Upper lobe of left lung (tissue), 6 donors: Measurements from ENCODE around the gene ACP2. TPM values are rescaled to one million over a fixed set of nuclear protein-coding genes. Genes with fewer than 3 reads are reported as not detected.

Source experiments
- ATAC-seq, 2 donors: fragments of 200-7000 bp; cut with Tn5 transposase; one replicate each; pipeline ENCODE4 v1.9.1; 2022; ENCODE audit warnings: mild to moderate bottlenecking in 2 of 2, moderate library complexity in 2 of 2; ENCODE audit not compliant: low FRiP score in 2 of 2
- DNase-seq, 2 donors: peaks; one replicate each; pipeline ENCODE4 v3.0.0-alpha.2; 2019 to 2020
- H3K27ac ChIP-seq, 4 donors: fragments of 200-600 bp; sonication (generic); one replicate each; pipeline ENCODE4 v1.5.1; 2016 to 2019
- H3K27me3 ChIP-seq, 4 donors: fragments of 200-600 bp; sonication (generic); one replicate each; pipeline ENCODE4 v1.5.1; 2017 to 2019
- H3K36me3 ChIP-seq, 4 donors: fragments of 200-600 bp; sonication (generic); one replicate each; pipeline ENCODE4 v1.5.1; 2016 to 2019
- H3K4me1 ChIP-seq, 4 donors: fragments of 200-600 bp; sonication (generic); one replicate each; pipeline ENCODE4 v1.5.1; 2018 to 2019
- H3K4me3 ChIP-seq, 4 donors: fragments of 200-600 bp; sonication (generic); one replicate each; pipeline ENCODE4 v1.5.1; 2017 to 2019; ENCODE audit warnings: mild to moderate bottlenecking in 2 of 4, moderate library complexity in 1 of 4
- H3K9me3 ChIP-seq, 4 donors: fragments of 200-600 bp; sonication (generic); one replicate each; pipeline ENCODE4 v1.5.1; 2018 to 2019
- EP300 ChIP-seq, 4 donors: sonication (generic); formaldehyde crosslinking; IDR thresholded peaks; one replicate each; pipeline ENCODE4 v1.5.1; 2017; ENCODE audit warnings: antibody characterized with exemption in 4 of 4, control low read depth in 2 of 4
- POLR2A ChIP-seq, 4 donors: fragments of 450-650 bp; IDR thresholded peaks; one replicate each; pipeline ENCODE4 v1.5.1; 2016 to 2017; ENCODE audit warnings: antibody characterized with exemption in 4 of 4, mild to moderate bottlenecking in 2 of 4
- POLR2AphosphoS5 ChIP-seq, 2 donors: sonication (generic); formaldehyde crosslinking; IDR thresholded peaks; one replicate each; pipeline ENCODE4 v1.5.1; 2017; ENCODE audit warnings: antibody characterized with exemption in 2 of 2
- WGBS, 2 donors: methylation state at CpG; one replicate each; pipeline ENCODE4 v1.1.5; 2017 to 2018; 5-methylcytosine and 5-hydroxymethylcytosine counted together
- total RNA-seq, 6 donors: library from RNA; depleted of rRNA in 4 of 6; stranded (reverse); fragments of >200 nt in 4 of 6; gene quantifications; one replicate each; pipeline versions ENCODE4 v1.1.0 to v1.2.1, GENCODE V29; 2016 to 2021
- TF ChIP-seq, protein P1 (sequence below), 6 experiments: fragments of 450-650 bp in 4 of 6; fragments of 200-600 bp in 2 of 6; sonication (generic) in 2 of 6; IDR thresholded peaks; one replicate each; pipeline ENCODE4 v1.5.1; 2016 to 2019; ENCODE audit warnings: antibody characterized with exemption in 6 of 6
- donor health status: DM: no; HTN: no; CAD: no; lungs with moderate emphysema.
- donor health status: DM: no; HTN: yes; CAD: no; lungs with severe emphysema.

ACP2 gene
- total RNA-seq, 6 donors from 2014 or later: 37.0 to 78.6 (median 46.5) TPM

DNA sequence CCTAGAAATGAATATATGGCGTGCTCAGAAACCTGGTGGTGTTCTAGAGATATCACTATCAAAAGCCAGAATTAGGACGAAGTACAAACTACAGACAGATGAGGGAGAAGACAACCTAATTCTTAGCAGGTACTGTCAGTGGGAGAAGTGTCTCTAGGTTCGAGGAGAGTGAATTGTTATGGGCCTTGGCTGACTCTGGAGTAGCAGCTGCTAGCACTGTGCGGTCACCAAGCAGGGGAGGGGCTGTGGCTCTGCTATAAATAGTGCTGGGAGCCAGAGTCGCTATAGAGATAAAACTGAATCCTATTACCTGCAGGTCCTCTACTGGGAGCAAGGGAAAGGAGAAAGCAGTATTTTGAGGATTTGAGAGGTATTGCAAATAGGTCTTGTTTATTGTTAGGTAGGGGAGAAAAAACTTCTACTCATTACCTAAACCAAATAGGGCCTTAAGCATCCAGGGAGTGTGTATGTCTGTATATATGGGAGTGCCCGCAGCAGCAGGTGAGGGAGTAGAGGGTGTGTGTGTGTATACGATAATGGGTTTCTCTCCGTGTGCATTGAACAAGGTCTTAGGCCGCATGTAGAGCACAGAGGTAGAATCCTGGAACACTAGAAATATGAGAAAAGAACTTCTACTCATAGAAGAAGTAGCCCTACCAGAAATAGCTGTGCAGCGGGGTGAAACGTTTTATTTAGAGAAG is 23.5 kb upstream of the ACP2 start:
- TF ChIP-seq POLR2A (IDR thresholded peaks at IDR 0.05): no peak
- TF ChIP-seq EP300 (IDR thresholded peaks at IDR 0.05): no peak
- Histone ChIP-seq H3K27ac (peak overlapping the region in 1 of 4 donors; percentile 9), H3K4me1 (peaks cover 28 to 45% (median 34%) of the 10 kb centered on the region in 4 donors), H3K4me3 (peak overlapping the region in 1 of 4 donors; percentile 92), H3K36me3 (peaks cover 11 to 35% (median 31%) of the 10 kb centered on the region in 4 donors), H3K9me3 (no peaks in the 10 kb centered on the region), H3K27me3 (no peaks in the 10 kb centered on the region)
- DNase-seq (no peak), ATAC-seq (no peak)
- WGBS, 2 donors: 66 to 71% methylated on average over 11 of the region's 11 CpGs

DNA sequence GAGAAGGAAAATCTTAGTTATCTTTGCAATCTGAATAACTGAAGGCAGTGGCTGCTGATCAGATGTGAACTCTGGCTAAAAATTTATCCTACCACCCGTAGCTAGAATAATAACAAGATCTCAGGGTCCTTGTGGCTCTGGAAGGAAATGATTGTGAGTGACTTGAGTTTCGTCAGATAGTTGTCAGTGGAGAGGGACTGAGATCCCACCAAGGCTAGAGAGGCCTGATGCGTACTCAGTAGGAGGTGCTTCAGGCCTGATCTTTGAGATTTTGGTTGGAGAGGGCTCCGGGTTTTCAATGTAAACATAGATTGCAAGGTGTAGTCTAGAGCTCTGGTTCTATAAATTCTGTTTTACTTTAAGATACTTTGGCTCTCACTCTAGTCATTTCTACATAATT is 22.7 kb upstream of the ACP2 start:
- Histone ChIP-seq H3K36me3 (peaks cover 7 to 27% (median 23%) of the 10 kb centered on the region in 4 donors), H3K27me3 (no peaks in the 10 kb centered on the region), H3K4me3 (peak overlapping the region in 3 of 4 donors; percentile 88 to 97 (median 92)), H3K9me3 (no peaks in the 10 kb centered on the region), H3K4me1 (peaks cover 28 to 45% (median 34%) of the 10 kb centered on the region in 4 donors), H3K27ac (peak overlapping the region in 3 of 4 donors; percentile 94 to 99 (median 95))
- TF ChIP-seq EP300 (IDR thresholded peaks at IDR 0.05): no peak
- no peak for TF ChIP-seq POLR2A (IDR thresholded peaks at IDR 0.05)
- TF ChIP-seq, protein P1, sequence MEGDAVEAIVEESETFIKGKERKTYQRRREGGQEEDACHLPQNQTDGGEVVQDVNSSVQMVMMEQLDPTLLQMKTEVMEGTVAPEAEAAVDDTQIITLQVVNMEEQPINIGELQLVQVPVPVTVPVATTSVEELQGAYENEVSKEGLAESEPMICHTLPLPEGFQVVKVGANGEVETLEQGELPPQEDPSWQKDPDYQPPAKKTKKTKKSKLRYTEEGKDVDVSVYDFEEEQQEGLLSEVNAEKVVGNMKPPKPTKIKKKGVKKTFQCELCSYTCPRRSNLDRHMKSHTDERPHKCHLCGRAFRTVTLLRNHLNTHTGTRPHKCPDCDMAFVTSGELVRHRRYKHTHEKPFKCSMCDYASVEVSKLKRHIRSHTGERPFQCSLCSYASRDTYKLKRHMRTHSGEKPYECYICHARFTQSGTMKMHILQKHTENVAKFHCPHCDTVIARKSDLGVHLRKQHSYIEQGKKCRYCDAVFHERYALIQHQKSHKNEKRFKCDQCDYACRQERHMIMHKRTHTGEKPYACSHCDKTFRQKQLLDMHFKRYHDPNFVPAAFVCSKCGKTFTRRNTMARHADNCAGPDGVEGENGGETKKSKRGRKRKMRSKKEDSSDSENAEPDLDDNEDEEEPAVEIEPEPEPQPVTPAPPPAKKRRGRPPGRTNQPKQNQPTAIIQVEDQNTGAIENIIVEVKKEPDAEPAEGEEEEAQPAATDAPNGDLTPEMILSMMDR (IDR thresholded peaks at IDR 0.05): no peak
- TF ChIP-seq POLR2AphosphoS5 (IDR thresholded peaks at IDR 0.05): no peak
- ATAC-seq: no peak
- no peak for DNase-seq
- 29 to 33% methylated on average over 4 of the region's 4 CpGs for WGBS, 2 donors

DNA sequence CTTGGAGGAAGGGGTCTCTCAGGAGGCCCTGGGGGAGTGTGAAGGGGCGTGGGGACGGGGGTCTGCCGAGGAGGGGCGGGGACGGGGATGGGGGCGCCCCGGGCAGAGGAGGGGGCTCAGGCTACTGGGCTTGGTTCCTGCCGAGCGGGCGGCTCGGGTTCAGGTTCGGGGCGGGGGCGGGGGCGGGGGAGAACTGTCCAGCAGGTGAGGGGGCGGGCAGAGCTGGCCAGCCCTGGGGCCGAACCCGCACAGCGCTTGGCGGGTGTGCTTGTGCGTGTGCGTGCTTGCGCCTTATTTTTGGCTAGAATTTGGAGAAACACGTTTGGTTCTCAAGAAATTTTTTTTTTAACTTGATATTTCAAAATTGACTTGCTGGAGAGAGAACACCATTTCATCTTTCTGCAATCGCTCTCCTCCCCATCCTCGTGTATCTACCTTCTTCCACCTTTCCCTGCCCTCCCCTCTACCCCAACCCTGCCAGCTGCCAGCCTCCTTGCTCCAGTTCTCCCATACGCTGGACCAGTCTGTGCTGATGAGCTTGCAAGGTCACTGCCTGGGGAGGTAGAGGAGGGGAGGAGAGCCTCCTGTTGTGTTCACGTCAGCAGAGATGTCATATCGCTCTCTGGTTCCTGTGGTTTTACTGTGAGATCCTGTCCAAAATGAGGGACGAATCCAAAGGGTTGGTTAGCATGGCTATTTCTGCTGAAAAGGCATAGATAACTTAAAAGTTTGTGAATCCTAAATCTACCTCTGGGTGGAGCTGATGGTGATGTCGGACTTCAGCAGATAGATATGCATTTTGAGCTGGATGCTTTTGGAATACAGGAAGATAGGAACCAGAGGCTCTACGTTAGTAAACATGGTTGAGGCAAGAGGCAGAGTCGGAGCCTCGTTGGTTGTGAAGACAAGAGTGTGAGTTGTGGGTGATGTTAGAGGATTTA is 22.0 kb upstream of the ACP2 start:
- no peaks in the 10 kb centered on the region for H3K9me3 ChIP-seq
- H3K27ac ChIP-seq: peak overlapping the region; percentile 94 to 99 (median 95)
- WGBS, 2 donors: 1 to 3% methylated on average over 27 of the region's 34 CpGs
- ATAC-seq (no peak), DNase-seq (peak in 1 of 2 donors; percentile 34)
- peaks cover 0 to 20% (median 16%) of the 10 kb centered on the region in 4 donors for H3K36me3 ChIP-seq
- H3K27me3 ChIP-seq: no peaks in the 10 kb centered on the region
- TF ChIP-seq EP300 (IDR thresholded peaks at IDR 0.05) (no peak), POLR2AphosphoS5 (IDR thresholded peaks at IDR 0.05) (peak in 1 of 2 donors; percentile 36)
- peaks cover 29 to 47% (median 34%) of the 10 kb centered on the region in 4 donors for H3K4me1 ChIP-seq
- peak overlapping the region; percentile 88 to 97 (median 94) for H3K4me3 ChIP-seq

DNA sequence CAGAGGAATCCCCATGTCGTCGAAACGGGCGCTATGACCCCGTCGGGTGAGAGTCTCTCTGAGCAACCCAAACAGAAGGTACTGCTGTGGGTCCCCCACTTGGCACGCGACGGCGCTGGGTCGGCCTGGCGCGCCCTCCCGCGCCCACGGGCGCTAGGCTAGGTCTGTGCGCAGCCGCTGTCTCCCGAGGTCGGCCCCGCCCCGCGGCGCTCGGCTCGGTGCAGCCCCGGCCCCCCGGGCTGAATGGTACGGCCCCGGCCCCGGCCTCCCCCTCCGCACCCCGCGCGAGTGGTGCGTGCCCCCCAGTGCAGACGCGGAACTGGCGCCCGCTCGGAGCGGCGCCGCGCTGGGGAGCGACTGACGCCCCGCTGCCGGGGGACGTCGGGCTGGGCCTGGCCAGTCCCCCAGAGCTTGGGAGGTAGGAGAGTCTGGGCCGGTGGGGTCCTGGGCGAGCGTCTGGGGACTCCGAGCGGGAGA is 21.3 kb upstream of the ACP2 start, which contains the start of gene MADD:
TSS of gene MADD (plus strand) at position 305 of the 477 bp plus-strand sequence.
- Histone ChIP-seq H3K36me3 (peaks cover 0 to 12% (median 9%) of the 10 kb centered on the region in 4 donors), H3K4me3 (peak within 1 kb of the TSS; percentile 88 to 97 (median 94)), H3K4me1 (peaks cover 34 to 53% (median 38%) of the 10 kb centered on the region in 4 donors), H3K27ac (peak within 1 kb of the TSS; percentile 94 to 99 (median 95)), H3K27me3 (no peaks in the 10 kb centered on the region), H3K9me3 (no peaks in the 10 kb centered on the region)
- peak; percentile 94 to 97 for ATAC-seq
- DNase-seq: peak; percentile 94 to 98
- WGBS, 2 donors: 0% methylated on average over 10 of the region's 57 CpGs; no CpG with 5 or more reads in 1 of the 2 donors
- TF ChIP-seq, protein P1 (IDR thresholded peaks at IDR 0.05): peak in 1 of 6 experiments; percentile 10
- TF ChIP-seq EP300 (IDR thresholded peaks at IDR 0.05) (no peak), POLR2A (IDR thresholded peaks at IDR 0.05) (peak in 3 of 4 donors; percentile 70 to 80 (median 74)), POLR2AphosphoS5 (IDR thresholded peaks at IDR 0.05) (peak; percentile 77 to 81)

DNA sequence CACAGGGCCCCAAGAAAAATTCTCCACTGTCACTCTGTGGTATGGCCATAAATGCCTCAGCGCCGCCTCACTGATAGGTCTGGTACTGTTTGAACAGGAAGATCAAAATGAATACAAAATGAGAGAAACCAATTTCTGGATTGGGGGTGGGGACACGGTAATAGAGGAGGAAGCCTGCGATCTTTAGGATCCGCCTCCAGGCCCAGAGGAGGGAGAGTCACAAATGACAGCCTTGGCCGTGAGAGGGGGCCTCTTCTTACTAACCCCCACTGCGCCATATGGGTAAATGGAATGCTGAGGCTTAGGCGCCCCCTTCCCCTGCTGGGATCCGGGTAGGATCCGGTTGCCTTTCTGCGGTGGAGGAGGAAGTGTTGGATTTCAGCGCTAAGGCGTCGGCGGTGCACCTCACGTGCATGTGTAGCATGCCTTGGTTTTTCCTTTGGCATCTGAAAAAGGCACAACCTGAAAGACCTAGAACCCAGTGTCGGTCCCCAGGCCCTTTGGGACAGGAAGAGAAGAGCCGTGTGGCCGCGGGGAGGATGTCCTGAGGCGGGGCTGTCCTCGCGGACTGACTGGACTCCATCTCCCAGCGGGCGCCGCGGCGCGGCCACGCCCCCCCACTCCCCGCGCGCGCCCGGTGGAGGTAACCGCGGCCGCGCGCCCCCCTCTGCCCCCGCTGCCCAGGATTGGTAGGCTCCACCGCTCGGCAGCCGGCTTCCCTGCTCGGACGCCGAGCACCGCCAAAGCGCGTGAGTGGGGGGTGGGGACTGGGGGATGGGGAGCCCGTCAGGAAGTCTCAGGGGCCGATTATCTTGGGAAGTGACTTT is 20.6 kb upstream of the ACP2 start:
- TF ChIP-seq EP300 (IDR thresholded peaks at IDR 0.05) (peak in 1 of 4 donors; percentile 19), POLR2A (IDR thresholded peaks at IDR 0.05) (peak in 2 of 4 donors; percentile 5 to 42), POLR2AphosphoS5 (IDR thresholded peaks at IDR 0.05) (peak in 1 of 2 donors; percentile 31)
- TF ChIP-seq, protein P1 (IDR thresholded peaks at IDR 0.05): peak in 3 of 6 experiments; percentile 26 to 34 (median 29)
- Histone ChIP-seq H3K27me3 (no peaks in the 10 kb centered on the region), H3K36me3 (peaks cover 0 to 6% (median 2%) of the 10 kb centered on the region in 4 donors), H3K9me3 (no peaks in the 10 kb centered on the region), H3K4me1 (peaks cover 34 to 53% (median 41%) of the 10 kb centered on the region in 4 donors), H3K4me3 (peak overlapping the region; percentile 55 to 97 (median 90)), H3K27ac (peak overlapping the region; percentile 94 to 99 (median 95))
- WGBS, 2 donors: 1 to 3% methylated on average over 21 to 26 of the region's 52 CpGs
- peak; percentile 96 for ATAC-seq
- peak; percentile 91 to 98 for DNase-seq
